Stimulated activated CD4-positive, alpha-beta T cell treated with anti-CD3 and anti-CD28 coated beads, Interleukin-2, amount 100 ng/mL, for 24 hours (primary cell): ENCODE results near the gene DRC3.
"Not testable (repeated sequence)": the region's sequence is repeated elsewhere in the genome, so short reads cannot be mapped to it uniquely, and the experiment has no call there.

Experiments used
- DNase-seq, 2 donors: peaks; one replicate each; pipeline ENCODE4 v3.0.0-alpha.2; 2020

Gene DRC3

DNA sequence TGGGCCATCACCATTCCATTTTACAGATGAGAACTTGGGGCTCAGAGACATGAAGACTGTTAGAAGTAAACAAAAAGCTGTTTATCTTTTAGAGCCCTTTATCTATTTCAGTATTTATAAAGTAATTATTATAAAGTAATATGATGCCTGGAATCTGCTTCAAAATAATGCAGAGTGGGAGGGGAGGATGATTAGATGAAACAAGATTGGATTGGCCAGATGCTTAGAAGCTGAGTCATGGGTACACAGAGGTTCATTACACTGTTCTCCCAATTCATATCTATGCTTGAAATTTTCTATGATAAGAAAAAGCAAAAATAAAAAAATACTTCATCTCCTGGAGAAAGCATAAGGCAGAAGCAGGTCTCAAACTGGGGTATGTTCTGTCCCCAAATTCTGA is 29.8 kb upstream of the DRC3 start:
- no peak for DNase-seq

DNA sequence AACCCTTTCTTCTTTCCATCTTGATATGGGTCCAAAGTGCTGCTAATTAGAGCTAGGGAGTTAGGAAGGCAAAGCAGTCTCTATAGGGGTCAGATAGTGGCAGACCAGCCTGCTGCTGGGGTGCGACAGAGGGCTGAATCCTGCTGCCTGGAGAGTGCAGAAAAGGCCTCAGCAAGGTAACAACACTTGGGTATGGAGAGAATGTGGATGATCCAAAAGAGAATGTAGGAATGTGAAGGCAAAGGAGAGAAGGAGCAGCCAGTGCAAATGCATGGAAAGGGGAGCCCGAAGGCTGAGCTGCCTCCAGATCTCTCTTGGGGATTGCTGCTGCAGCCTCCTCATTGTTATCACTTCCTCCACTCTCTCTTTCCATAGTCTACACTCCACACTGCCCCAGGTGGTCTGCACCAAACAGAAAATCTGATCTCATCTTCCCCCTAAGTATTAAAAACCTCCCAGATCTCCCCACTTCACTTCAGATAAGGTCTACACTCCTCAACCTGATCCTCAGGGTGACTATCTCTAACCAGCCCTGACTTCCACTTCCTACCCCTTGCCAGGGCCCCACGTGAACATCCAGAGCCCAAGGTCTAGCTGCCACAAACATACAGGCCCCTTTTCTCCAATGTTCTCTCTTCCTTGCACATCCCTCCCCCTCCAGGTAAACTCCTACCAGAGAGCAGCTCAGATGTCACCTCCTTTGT is 29.2 kb upstream of the DRC3 start:
- DNase-seq, result no peak

DNA sequence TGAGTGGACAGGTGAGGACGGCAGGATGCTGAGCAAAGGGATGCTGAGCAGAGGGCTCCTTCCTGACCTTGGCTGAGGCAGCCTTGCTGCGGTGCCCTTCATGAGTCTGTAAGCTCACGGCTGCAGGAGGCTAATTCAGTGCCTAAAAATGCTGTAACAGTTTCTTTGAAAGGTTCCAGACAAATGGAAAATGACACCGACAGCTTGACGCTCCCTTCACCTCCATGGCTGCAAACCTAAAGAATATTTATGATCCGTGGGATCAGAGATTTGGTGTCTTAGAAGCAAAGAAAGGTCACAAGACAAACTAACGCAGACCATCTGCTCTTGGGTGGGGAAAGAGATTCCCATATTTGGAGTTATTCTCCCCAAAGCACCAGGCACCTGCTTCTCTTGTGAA is 28.4 kb upstream of the DRC3 start:
- DNase-seq, result no peak

DNA sequence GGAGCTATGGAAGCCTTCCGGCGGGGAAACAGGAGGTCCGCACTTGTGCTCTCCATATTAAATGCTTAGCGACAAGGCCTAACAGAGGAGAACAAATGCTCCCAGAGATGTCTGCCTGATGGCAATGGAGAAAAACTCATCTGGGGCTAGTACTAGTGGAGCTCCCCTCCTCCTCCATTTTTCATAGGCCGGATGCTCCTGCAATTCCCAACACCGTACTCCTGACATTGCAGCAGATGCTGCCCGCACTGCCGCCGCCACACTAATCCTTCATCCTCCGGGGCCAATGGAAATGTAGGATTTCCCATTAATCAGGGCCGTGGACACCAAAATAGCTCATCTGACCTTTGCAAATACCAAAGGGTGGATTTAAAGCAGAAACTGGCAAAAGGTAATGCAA is 27.9 kb upstream of the DRC3 start:
- no peak for DNase-seq

DNA sequence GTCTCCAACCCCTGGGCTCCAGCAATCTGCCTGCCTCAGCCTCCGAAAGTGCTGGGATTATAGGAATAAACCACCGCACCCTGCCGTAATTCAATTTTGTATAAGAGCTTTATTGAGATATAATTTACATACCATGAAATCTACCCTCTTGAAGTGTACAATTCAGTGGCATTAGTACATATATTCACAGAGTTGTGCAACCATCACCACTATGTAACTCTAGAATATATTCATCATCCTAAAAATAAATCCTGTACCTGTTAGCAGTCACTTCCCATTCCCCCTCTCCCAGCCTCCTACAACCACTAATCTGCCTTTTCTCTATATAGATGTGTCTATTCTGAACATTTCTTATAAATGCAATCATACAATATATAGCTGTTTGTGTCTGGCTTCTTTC is 26.6 kb upstream of the DRC3 start:
- no peak for DNase-seq

DNA sequence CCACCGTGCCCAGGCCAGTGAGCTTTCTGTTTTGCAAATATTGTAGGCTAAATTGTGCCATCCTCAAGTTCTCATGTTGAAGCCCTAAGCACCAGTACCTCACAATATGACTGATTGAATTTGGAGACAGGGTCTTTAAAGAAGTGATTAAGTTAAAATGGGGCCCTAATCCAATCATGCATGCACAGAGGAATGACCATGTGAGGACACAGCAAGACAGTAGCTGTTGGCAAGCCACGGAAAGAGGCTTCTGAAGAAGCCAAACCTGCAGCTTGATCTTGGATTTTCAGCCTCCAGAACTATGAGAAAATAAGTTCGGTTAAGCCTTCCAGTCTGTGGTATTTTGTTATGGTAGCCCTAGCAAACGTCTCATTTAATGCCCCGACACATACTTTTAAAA is 25.4 kb upstream of the DRC3 start:
- DNase-seq, result no peak

DNA sequence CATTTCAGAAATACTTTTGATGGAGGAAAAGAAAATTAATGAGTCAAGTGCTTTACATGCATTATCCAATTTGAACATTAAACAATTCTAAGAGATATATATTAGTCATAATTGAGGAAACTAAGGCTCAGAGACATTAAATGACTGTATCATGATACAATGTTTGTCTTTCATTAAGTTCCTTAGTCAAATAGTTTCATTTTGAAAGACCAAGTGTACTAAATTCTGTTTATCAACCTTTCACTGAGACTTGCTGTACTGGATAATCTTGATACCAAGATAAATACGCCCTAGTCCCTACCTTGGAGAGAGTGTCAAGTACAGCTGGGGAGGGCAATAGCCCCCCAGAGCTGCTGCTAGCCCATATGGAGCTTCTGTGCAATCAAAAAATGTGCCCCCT is 24.7 kb upstream of the DRC3 start:
- DNase-seq, result no peak

DNA sequence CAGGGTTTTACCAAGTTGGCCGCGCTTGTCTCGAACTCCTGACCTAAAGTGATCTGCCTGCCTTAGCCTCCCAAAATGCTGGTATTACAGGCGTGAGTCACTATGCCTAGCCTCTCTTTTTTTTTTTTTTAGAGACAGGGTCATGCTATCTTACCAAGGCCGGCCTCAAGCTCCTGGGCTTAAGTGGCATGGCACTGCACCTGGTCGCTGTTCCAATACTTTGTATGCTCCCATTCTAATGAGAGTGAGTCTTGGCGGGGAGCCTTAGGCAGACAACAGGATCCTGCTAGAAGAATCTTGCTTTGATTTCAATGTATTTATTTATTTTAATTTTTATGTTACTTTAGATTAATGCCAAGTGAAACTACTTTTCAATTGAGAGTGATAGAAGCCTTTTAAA is 22.3 kb upstream of the DRC3 start:
- DNase-seq, result no peak

DNA sequence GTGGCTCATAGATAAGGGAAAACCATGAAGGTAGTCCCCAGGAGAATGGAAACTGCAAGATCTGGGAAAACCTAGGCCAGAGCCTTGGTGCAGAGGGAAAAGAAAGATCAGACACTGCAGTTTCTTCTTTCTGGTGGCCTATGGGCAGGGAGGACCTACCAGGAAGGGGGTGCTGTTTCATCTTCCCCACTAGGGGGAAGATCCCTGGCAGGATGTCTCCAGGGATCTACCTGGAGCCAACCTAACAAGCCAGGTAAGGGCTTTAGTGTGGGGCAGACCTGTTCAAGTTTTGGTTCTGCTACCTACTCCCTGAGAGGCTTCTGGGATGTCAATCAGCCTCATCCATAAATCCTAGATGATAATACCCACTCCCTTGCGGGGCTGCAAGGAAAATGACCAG is 21.9 kb upstream of the DRC3 start:
- DNase-seq, result no peak

DNA sequence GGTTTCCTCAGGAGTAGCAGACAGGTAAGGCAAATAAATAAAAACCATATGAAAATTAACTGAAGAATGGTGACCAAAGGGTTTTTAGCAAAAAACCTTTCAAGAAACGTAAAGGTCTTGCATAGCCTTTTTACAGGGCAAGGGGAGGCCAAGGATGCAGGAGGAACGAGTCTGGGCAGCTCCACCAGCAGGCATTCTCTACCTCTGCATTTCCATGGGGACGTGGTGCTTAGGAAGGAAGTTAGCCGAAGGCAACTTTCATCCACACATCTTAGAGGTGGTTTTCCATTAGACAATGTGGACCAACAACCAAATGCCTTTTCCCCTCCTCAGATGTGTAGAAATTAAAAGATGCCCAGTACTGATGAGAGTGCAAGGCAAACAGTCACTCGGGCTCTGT is 21.1 kb upstream of the DRC3 start:
- DNase-seq, result no peak

DNA sequence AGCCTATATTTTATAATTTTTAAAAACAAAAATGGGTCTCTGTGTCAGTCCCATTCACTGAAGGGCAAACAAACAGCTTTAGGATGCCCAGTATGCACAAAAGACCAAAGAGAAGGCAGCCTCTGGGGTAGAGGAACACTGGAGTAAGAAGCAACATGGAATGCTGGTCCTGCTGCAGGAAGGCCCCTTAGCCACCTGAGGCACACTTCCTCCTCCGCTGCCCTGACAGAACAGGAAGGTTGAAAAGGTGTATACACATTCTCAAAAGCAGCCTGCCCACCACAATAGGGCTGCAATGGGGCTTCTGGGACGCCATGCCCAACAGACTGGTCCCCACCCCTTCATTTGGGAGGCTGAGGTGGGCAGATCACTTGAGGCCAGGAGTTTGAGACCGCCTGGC is 20.0 kb upstream of the DRC3 start:
- no peak for DNase-seq

DNA sequence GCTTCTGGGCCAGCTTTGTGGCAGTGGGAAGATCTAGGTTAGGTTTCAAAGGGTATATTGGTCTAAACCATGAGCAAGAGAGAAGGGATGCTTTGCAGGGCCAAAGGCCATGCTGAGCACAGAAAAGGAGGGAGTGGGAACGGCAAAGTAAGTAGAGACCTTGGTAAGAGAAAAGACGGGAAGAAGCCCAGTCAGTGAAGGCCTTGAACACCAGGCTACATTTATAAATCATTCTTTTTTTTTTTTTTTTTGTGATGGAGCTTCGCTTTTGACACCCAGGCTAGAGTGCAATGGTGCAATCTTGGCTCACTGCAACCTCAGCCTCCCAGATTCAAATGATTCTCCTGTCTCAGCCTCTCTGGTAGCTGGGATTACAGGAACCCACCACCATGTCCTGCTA is 18.6 kb upstream of the DRC3 start:
- no peak for DNase-seq

DNA sequence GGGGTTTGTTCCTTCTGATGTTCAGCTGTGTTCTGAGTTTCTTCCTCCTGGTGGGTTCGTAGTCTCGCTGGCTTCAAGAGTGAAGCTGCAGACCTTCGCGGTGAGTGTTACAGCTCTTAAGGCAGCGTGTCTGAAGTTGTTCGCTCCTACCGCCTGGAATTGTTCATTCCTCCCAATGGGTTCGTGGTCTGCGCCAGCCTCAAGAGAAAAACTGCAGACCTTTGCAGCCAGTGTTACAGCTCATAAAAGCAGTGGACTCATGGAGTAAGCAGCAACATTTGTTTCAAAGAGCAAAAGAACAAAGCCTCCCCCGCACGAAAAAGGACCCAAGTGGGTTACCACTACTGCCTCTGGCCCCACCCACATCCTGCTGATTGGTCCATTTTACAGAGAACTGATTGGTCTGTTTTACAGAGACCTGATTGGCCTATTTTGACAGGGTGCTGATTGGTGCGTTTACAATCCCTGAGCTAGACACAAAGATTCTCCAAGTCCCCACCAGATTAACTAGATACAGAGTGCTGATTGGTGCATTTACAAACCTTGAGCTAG is 16.8 kb upstream of the DRC3 start:
- not testable (repeated sequence) for DNase-seq

DNA sequence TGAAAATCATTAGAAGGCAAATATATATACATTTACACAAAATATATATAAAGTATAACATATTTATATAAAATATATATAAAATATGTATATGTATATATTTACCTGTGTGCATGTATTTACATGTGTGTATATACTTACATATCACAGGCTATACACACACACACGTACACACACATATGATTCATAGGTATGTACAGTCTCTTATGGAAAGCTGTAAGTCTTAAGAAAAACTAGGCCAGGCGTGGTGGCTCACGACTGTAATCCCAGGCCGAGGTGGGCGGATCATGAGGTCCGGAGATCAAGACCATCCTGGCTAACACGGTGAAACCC is 15.1 kb upstream of the DRC3 start:
- no peak for DNase-seq

DNA sequence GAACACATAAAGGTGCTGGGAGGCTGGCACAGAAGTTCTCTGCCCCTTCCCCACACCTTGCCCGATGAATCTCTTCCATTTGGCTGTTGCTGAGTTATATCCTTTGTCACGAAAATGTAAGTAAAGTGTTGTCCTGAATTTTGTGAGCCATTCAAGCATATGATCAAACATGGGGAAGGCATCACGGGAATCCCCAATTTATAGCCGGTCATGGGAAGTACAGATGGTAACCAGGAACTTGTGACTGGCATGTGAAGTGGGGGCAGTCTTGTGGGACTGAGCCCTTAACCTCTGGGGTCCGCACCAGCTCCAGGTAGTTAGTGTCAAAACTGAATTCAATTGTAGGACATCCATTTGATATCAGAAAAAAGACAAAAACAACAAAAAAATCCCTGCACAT is 13.7 kb upstream of the DRC3 start:
- no peak for DNase-seq

DNA sequence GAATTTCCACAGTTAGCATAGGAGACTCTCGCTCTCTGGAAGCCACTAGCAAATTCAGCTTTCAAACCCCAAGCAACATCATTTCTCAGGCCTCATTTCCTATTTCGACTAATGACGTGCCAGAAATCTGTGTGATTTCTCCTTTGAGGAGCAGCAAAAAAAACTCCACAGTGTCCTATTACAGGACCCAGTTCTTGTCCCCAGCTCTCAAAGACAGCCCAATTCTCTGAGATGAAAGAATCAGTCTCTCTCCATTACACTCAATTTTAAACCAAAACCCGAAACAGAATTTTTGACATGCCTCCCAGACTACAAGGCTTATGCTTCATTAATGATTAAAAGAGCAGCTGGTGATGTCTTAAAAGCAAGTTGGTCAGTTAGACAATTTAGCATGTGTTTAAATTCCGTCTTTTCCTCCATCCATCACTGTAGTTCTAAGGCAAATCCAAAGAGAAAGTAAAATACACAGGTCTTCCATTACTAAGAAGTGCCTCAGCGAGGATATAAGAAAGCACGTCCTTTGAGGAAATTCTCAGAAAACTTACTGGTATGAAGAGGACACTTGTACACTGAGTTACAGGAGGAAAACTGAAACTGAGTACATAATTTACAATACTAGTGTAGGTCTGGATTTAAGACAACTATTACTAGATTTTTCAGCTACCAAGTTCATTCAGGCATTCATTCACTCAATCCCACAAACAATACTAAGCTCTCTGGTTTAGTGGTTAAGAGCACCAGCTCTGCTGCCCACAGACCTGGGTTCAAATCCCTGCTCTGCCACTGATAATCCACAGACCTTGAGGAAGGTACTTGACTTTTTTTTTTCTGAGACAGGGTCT is 12.9 kb upstream of the DRC3 start:
- peak in 1 of 2 donors; percentile 46 for DNase-seq

DNA sequence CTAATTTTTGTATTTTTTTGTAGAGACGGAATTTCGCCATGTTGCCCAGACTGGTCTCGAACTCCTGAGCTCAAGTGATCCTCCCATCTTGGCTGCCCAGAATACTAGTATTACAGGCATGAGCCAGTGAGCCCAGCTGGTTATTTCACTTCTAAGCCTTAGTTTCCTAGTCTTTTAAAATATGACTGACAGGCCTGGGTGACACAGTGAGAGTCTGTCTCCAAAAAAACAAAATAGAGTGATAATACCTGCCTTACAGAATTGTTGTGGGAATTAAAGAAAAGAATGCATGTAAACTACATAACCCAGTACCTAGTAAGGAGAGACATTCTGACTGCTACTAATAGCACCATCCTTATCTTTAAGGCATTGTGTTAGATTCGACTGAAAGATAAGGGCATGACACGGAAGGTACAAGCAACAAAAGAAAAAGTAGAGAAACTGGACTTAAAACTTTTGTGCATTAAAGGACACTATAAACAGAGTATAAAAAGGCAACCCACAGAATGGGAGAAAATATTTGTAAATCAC is 12.1 kb upstream of the DRC3 start:
- DNase-seq, result no peak

DNA sequence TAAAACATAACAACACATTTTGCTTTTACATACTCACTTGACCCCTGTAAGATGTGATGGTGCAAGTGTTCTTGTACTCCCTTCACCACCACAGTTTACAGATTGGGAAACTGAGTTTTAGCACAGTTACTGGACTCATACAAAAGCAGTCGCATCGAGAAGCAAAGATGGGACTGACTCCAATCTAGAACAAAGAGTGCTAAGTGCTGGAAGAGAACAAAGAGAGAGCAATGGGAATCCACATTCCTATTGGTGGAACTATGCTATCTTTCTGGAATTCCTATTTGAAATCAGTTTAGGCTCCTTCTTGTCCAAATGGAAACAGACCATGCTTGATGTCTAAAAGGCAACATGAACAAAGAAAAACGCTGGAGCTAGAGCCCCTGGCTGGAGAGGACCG is 9.6 kb upstream of the DRC3 start:
- no peak for DNase-seq

DNA sequence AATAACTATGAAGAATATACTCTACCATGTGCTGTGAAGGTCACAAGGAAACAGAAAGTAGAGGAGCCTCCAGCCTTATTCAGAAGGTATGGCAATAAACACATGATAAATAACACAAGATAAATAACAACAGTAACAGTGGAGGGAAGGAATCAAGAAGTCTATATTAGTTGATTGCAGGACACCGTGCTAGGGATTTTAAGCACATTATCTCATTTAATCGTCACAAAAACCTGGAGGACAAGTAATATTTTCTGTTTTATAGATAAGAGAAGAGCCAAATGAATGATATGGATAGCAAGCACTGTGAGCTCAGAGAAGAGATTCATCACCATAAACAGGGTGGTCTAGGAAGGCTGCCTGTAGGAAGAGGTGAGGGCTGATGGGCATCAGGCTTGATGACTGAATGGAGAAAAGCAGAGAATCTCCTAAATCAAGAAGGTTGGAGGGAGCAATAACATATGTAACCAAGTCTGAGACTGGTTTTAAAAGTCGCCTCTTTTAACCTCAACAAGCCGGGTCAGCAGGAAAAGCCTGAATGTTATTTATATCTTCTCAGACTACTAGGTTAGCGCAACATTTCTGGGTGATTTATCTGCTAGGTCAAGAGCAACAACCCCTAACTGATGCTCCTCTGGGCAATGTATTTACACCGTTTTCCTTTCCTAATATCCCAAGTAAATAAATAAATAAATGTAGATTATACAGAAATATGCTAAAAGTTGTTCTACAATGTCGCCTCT is 8.8 kb upstream of the DRC3 start:
- DNase-seq, result no peak

DNA sequence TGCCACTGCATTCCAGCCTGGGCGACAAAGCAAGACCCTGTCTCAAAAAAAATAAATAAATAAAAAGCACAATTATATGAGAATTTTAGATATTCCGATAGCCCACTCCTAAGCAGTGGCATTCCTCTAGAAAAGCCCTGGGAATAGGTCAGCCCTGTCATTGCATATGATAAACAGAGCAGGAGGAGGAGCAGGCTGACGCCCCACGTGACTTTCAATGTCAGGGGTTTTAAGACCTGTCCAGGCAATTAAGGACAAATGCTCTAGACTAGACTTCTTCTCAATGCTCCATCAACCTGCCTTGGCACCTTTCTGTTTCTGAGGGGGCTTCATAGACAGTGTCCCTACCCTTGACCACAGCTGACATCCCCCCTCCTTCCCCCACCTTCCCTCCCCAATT is 8.0 kb upstream of the DRC3 start:
- DNase-seq, result no peak

DNA sequence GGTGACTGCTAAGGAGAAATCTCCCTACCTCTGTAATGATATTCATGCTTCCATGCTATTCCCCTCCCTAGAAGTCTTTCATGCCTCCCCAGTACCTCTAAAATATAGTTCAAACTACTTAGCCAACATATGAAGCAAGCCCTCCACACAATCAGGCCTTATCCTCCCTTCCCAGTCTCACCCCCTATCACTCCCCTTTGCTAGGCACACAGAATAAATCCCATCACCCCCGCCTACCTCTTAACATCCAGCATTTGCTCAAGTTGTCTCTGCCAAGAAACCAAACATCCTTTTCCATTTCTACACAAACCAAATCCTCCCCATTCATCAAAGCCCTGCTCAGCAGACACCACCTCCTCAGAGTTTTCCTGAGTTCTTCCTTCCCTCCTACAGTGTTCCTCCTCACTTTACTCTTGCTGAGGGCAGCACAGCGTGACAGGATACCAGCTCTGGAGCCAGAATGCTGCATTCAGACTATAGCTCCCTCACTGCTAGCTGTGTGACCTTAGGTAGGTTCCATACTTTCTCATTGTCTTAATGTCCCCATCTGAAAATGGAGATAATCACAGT is 7.4 kb upstream of the DRC3 start:
- DNase-seq, result no peak

DNA sequence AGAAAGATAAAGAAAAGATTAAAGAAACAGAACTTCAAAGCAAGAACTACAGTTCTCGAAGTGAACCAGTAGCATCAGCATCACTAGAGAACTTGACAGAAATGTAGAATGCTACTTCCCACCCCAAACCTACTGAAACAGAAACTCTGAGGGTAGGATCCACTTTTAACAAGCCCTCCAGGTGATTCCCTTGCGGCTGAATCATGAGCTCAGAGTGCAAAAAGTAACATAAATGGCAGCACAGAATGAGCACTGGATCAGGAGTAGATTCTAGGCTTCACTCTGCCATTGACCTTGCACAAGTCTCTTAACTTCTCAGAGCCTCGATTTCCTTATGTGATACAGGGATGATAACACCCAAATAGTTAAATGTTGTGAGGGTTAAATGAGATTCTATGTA is 6.3 kb upstream of the DRC3 start:
- DNase-seq, result no peak
